GM19035 (cell line): ENCODE results near the gene DENR.
"Not testable (repeated sequence)": the region's sequence is repeated elsewhere in the genome, so short reads cannot be mapped to it uniquely, and the experiment has no call there.

ENCODE experiments used
- ATAC-seq: cut with Tn5 transposase; IDR thresholded peaks from one replicate; pipeline ENCODE4 v1.9.1; 2021; ENCODE audit not compliant: unreplicated experiment

Gene DENR

DNA sequence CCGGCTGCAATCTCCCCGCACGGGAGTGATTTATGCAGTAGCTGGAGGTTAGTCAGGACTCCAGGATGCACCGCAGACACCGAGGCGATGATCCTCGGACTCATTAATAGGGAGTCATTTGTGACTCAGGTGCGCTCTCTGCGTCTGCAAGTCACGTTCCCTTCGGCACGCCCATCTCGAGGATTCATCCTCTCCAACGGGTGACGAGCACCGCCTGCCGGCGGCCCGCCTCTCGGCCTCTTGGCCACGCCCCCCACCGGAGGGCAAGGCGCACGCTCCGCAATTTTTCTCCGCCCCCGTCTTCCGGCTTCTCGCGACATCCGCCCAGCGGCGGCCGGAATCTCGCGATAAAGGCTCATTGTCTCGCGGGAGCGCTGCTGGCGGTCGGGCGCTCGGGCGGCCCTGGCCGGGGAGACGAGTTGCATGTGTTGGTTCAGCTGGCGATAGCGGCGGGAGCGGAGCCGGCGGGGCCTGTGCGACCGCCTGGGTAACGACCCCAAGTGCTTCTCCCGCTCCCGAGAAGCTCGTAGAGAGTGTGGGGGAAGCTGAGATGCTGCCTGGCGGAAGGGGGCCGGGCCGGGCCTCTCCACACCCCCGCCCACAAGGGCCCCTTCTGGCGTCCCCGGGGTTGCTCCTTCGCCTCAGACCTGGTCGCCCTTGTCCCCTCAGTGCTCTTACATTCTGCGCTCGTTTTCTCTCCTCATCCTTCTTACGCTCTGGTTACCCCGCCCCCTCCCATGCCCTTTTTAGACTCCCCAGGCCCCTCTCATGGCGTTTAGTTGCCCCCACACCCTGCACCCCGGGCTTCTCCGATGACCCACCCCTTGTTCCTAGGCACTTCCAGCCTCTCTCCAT is at the start of gene DENR:
DENR (plus strand) TSS at position 361 of the 855 bp plus-strand sequence. CDS start 878 bp downstream, outside the sequence.
- peak; percentile 98 for ATAC-seq

GRCh38 chr12:122702890-122703611 is 49.6 kb upstream of the DENR start, which contains the start of gene HCAR2:
TSS of gene HCAR2 (minus strand) at chr12:122703357. CDS start at chr12:122703283, 74 bp downstream.
- ATAC-seq = not testable (repeated sequence)

- ATAC-seq = not testable (repeated sequence)
Observed at GRCh38 chr12:122703841-122704240, 48.8 kb upstream of the DENR start.

- not testable (repeated sequence) for ATAC-seq
Observed at GRCh38 chr12:122709287-122709686, 43.3 kb upstream of the DENR start.

GRCh38 chr12:122710341-122710740 is 42.3 kb upstream of the DENR start:
- not testable (repeated sequence) for ATAC-seq

DNA sequence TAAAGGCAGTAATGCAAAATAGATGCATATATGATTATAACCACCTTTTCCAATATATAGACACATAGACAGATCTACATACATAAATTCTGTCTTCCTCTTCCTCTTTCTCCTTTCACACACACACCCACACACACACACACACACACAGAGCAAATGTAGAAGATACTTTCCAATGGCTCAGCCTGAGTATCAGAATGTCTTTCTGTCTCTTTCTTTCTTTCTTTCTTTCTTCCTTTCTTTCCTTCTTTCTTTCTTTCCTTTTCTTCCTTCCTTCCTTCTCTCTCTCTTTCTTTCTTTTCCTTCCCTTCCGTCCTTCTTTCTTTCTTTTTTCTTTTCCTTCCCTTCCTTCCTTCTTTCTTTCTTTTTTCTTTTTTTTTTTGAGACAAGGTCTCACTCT is 41.4 kb upstream of the DENR start:
- not testable (repeated sequence) for ATAC-seq

DNA sequence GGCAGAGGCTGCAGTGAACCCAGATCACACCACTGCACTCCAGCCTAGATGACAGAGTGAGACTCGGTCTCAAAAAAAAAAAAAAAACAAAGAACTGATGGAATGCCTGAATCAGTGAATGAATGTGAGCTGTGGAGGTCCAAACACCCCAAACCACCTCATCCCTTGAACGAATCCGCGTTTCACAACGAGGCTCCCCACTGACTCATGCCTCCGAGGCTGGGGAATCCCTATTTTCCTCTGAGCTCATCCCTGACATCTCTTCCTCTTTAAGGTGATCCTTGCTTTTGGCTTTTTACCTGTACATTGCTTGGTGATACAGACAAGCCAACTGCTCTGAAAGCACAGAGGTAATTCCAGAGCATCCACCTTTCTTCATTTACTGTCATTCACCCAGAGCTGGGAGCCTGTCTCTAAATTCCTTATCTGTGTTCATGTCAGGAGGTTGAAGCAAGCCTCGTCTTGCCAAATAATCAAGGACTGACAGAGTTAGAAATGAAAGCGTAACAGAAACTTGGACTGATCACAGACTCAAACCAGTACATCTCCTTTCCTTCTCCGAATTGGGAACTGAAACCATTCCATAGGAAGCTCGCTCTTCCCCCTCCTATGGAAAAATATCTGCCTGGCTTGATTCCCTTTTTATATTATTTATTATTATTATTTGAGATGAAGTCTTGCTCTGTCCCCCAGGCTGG is 39.0 kb upstream of the DENR start:
- ATAC-seq = not testable (repeated sequence)

- ATAC-seq = not testable (repeated sequence)
Observed at GRCh38 chr12:122715211-122715610, 37.4 kb upstream of the DENR start.

DNA sequence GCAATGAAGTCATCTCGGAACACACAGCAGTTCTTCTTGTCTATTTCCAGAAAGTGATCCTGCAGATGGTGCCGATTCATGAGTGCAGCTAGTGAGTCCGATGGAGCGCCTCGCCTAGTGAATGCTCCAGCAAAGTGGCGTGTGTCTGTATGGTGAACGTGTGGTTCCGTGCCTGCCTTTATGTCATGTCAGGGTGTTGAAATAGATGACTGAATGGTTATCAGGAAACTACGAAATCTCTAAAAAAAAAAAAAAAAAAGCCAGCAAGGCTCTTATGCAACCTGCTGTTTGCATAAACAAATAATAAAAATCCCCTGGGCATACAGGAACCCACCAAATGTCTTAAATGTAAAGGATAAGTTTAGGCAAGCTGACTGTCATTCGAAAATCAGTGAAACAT is 36.0 kb upstream of the DENR start, which contains the start of gene HCAR3:
HCAR3 (minus strand) TSS at position 154 of the 400 bp plus-strand sequence; CDS start at position 80, 74 bp downstream.
- ATAC-seq = not testable (repeated sequence)

DNA sequence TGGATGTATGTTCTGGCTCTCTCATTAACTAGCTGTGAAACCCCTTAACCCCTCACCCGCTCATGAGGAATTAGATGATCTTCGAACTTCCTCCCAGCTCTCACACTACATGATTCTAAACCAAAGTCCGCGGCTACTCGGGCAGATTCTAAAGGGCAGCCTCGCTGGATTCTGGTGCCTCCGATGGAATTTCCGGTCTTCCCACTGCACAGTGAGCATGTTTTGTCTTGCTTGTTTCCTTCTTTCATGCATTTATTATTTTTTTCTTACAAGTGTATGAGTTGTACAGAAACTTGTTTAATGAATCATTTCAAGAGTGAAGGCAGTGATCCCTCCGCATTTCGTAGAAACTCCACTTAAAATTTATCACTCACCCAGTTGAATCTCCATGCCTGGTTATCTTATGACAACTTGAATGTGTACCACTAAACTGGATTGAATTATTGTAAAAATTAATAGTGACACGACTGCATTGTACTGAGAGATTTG is 31.5 kb upstream of the DENR start:
- ATAC-seq = no peak

DNA sequence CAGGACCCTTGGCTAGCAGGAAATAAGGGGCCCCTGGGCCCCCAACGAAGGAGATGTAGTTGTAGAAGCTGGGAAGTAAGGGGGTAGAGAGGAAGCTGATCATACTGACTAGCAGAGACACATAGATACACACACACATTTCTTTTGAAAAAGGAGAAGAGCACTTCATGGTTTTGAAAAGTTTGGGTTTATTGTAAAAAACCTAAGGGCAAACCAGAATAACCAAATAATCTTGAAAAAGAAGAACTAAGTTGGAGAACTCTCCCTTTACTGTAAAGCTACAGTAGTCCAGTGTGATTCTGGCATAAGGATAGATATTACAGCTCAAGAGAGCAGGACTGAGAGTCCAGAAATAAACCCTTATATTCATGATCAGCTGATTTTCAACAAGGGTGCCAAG is 30.2 kb upstream of the DENR start:
- no peak for ATAC-seq

GRCh38 chr12:122724641-122725243 is 27.9 kb upstream of the DENR start:
- ATAC-seq = no peak

DNA sequence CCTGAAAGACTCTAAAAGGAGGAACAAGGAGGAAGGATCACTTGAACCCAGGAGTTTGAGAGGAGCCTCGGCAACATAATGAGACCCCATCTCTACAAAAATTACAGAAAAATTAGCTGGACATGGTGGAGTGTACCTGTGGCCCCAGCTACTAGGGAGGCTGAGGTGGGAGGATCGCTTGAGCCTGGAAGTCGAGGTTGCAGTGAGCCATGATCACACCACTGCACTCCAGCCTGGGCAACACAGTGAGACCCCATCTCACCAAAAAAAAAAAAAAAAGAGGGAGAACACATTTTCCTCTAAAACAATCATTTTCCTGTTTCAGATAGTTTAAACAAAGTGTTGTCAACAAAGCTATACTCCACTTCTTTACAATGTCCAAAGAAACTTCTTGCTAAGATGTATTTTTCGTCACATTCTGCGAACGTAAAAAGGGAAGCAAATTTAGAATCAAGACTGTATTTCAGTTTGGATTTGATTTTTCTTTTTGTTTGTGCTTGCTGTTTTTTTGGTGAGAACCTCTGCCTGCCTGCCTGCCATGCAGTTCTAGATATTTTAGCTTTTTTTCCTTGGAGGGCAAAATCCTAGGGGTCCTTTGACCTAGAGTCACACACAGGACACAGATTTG is 27.1 kb upstream of the DENR start:
- no peak for ATAC-seq

DNA sequence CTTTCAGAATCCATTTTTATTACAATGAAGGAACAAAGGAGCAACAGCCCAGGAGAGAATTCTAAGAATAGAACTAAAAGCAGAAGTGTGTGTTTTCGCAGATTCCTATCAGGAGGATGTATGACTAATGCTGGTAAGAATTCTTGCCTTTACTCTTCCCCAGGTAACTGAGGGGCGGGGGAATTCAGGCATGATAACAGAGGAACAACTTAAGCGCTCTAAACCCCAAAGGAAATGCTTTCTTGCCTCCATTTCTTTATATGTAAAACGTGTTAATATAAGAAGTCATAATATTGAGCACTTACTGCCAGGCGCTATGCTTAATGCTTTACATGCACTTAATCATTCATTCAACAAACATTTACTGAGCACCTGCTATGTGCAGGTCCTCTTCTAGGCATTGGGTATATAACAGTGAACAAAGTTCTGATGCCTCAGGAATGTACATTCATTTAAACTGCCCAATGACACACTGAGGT is 26.5 kb upstream of the DENR start:
- no peak for ATAC-seq

GRCh38 chr12:122729583-122730214 is 22.9 kb upstream of the DENR start:
- no peak for ATAC-seq

DNA sequence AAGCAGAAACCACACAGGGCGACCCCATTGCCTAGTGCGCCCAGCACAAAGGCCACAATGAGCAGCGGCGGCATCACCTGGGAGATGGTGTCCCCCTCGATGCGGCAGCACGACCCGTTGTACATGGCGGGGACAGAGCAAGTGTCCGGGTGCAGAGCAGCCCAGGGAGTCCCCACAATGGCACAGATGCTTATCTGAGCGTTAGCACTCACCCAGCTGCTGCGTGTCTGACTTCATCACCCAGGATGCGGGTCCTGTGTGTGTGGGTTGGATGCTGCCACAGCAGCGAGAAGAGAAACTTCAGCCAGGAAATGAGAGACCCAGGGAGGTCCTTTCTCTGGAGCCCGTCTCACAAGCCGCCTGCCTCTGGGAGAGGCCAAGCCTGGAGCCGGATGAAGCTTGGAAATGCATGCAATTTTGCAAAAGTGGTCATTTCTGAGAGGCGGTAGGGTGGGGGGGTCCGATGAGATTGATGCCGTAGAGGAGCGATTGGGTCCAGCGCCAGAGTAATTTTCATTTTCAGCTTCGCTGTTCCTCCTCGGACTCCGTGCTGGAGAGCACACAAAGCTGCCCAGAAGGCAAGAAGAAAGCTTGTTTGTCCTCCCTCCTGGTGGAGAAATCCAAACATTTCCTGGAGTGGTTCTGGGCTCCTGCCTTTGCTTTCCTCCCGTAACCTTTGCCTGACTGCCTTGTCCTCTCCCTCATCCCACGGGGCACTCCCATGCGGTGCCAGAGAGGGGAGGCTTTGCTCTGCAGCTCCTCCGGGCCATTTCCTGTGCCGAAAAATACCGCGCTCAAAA is 22.2 kb upstream of the DENR start, which contains the start of gene HCAR1:
HCAR1 (minus strand) TSS at position 630 of the 800 bp plus-strand sequence; CDS start at position 125, 505 bp downstream.
- ATAC-seq = no peak

- no peak for ATAC-seq
Observed at GRCh38 chr12:122732170-122732569, 20.5 kb upstream of the DENR start.

GRCh38 chr12:122732611-122733010 is 20.0 kb upstream of the DENR start:
- ATAC-seq = no peak

DNA sequence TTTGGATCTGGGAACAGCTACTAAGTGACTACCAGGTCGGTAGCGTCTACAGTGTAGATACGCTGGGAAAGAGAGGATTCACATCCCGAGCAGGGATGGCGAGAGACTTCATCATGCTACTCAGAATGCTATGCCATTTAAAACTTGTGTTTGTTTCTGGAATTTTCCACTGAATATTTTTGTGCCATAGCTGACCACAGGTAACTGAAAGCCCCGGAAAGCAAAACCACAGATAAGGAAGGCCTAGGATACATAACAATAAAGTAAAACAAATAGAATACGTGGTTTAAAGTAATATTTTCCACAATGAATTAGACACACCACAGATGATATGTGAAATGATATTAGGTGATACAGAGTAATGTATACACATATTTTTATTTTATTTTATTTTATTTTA is 14.1 kb upstream of the DENR start:
- ATAC-seq = no peak
